Fibroblast of skin of scalp (primary cell): ENCODE results near the gene CUL2.
"Not testable (repeated sequence)": the region's sequence is repeated elsewhere in the genome, so short reads cannot be mapped to it uniquely, and the experiment has no call there.

Source experiments
- DNase-seq: peaks from one replicate; pipeline ENCODE4 v3.0.0-alpha.2; 2013

Gene CUL2

DNA sequence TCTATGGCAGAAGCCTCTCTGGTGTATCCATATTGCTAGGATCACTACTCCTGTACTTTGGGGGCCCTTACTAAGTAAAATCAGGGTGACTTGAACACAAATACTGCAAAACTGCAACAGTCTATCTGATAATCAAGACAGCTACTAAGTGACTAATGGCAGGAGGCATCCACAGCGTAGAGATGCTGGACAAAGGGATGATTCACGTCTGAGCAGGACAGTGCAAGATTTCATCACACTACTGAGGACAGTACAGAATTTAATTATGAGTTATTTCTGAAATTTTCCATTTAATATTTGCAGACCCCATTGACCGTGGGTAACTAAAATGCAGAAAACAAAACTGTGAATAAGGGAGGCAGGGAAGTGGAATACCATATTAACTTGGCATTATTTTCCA, 10.4 kb downstream of the CUL2 start:
- DNase-seq, result peak; percentile 86

DNA sequence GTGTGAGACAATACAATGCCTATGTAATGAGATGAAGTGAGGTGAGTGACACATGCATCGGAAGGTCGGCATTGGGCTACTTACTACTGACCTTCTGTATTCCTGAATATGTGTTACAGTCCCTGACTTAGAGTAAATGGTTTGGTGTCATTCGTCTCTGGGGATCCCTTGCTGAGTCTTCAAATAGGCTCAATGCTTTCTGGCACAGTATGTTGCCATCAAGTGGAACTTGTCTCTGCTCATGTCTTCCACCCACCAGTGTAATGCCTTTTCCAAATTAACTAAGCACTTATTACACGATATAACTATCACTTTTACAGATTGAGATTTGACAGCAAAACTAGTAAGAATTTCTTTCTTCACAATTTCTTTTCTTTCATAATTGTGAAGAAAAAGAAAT, 10.9 kb downstream of the CUL2 start:
- DNase-seq, result no peak

DNA sequence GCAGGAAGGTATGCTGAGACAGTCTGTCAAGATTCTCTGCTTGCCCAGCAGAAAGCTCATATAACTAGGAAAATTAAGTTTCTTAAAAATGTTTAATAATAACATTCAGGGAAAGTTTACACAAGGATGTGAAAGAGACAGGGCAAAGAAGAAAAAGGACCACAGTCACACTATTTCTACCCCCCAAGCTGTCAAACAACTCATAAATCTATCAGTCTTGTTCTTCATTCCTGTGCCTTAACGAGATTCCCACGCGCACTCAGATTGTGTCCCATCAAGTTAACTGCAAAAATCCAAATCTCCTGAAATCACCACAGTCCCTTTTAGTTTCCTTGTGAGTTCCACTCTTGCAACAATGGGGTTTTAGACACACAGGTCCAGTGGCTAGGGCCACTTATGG, 14.9 kb downstream of the CUL2 start:
- no peak for DNase-seq

DNA sequence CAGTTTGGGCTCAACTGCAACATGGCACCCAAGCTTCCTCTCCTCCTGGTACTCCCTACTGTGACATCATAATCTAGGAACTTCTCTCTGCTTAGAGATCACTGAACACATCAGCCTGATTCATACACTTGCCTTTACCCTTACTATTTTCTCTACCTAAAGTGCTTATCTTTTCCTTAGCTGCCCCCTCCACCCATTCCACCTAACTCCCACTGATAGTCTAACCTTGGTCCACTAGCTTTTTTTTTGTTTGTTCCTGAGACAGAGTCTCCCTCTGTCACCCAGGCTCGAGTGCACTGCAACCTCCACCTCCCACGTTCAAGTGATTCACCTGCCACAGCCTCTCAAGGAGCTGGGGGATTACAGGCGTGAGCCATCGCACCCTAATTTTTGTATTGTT, 15.9 kb downstream of the CUL2 start:
- no peak for DNase-seq

DNA sequence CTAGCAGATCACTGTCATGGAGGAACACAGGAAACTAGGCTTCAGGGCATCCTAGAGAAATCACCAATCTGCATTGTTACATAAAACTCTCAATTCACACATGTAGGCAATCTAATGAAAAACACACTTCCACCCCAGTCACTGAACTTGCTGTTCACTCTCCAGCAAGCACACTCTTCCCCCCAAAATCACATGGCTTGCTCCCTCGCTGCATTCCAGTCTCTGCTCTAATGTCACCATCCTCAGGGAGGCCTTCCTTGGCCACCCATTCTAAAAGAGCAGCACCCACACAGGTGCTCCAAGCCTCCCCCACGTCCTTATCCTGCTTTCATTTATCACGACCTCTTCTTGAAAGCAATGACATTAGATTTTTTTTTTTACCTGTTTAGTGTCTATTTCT, 19.6 kb downstream of the CUL2 start:
- no peak for DNase-seq

DNA sequence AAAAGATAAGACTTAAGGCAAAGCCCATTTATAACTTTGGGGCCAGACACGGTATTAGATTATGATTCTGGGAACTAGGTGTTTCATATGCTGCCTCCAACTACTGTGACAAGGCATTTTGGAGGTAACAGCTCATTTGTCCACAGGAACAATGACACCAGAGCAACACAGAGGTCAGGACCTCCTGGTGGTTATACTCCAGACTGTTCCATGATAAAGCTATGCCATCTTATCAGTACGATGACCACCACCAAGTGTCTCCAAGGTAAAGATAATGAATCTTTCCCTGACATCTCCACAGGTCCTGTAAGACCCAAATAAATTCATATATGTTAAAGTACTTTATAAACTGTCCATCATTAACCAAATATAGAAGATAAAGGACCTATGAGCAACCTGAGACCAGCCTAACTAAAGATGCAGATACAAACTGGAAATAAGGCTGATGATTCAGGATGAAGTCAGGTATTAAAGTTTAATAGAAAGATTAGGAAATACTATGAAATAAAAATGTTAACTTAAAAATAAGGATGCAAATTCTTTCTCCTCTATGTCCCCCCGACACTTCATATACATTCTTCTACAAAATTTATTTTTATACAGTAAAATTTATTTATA, 26.2 kb downstream of the CUL2 start:
- no peak for DNase-seq

DNA sequence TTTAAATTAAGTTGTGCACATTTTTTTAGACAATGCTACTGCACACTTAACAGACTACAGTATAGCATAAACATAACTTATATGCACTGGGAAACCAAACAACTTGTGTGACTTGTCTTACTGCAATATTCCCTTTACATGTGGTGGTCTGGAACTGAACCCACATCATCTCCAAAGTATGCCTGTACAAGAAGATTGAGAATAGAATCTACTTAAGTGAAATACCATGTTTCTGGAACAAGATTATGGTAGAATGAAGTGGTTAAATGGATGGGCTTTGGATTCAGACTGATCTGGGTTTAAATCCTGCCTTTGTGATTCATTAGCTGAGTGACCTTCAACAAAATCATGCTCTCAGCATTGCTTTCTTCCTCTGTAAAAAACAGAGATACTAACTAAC, 30.7 kb downstream of the CUL2 start:
- DNase-seq, result peak; percentile 31

DNA sequence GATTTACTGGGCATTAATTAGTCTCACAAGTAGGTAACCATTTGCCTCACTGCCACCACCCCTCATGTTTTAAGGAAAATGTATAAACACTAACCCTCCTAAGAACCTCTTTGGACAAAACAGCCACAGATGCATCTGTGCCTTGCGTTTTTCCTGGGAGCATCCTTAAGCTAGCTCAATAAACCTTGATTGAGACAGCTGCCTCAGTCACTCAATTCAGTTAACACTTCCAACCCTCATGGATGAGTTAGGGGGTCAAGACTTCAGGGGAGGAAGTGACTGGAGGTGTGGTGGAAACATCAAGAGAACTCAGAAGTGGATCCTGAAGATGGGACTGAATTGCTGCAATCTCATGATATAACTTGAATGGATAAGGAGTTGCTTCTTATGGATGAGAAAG, 31.5 kb downstream of the CUL2 start:
- no peak for DNase-seq

DNA sequence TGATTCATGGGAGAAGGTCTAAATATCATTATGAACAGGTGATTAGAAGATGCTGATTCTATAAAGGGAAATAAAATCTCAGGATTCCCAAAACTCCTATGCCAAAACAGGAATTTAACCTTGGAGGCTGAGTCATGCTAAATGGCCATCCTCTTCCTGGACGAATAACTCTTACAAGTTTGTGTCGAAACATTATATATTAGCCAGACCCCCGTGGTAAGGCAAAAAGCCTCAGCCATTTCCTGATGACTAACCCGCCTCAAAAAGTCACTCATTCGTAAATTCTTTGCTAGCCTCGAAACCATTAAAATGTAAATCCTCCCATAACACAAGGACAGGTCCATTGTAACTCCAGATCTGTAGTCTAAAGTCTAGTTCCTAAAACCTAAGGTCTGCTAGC, 32.0 kb downstream of the CUL2 start:
- peak; percentile 90 for DNase-seq

DNA sequence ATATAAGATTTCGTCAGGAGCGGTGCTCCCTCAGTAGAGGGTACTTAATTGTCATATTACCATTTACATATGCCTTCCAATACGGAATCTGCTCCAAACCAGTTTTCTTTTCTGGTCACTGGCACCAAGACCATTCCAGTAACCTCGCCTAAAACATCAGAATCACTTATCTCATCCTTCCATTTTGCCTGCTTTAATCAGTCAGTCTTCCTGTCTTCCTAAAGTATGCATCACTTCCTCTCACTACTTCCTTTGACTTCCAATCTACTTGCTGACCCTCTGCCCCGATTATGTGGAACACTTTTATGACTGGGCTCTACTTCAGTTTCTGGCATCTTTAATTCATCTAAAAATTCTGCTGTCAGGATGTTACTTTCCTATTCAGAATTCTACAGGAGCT, 33.5 kb downstream of the CUL2 start:
- DNase-seq, result no peak

DNA sequence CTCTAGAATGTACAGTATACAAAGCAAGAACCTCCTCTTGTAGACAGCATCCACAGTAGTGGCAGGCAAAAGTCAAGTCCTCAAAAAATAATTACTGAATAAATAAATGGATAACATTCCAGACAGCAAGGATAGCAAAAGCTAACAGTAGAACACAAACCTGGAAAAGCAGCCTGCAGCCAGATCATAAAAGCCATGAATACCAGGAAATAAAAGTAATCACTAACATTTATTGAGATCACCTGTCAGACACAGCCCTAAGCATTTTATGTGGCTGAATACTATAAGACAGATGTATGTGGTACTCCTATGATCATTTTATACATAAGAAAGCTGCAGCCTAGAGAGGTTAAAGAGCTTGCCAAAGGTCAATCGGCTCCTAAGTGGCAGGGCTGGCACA, 34.0 kb downstream of the CUL2 start:
- no peak for DNase-seq

DNA sequence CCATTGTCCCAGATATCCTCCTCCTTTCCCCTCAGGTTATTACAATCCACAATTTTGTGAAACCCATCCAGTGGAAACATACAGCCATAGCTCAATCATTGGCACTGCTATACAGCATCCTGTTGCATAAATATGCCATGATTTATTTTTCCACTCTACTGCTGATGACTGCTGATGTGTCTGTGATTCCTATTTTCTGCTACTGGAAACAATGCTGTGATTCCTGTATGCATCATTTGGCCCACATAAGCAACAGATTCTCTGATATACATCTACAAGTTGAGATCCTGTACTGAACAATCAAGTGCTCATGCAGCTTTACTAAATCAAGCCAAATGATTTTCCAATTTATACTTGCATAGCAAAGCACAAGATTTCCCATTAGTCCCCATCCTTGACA, 39.6 kb downstream of the CUL2 start:
- no peak for DNase-seq

DNA sequence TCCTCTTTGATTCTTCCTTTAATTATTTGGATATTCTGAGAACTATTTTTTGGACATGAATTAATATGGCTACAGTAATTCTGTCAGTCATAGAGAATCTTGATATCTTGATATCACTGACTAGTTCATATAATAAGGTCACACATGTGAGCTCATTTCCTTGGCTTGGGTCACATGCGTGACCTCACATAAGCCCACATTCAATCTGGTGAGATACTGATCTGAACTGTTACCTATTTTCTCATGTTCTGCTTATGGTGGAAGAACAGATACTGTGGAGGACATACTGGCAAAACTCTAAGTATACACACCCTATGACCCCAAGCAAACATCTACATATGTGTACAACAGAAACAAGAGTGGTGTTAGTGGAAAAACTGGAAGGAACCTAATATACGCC, 44.1 kb downstream of the CUL2 start:
- DNase-seq, result no peak

DNA sequence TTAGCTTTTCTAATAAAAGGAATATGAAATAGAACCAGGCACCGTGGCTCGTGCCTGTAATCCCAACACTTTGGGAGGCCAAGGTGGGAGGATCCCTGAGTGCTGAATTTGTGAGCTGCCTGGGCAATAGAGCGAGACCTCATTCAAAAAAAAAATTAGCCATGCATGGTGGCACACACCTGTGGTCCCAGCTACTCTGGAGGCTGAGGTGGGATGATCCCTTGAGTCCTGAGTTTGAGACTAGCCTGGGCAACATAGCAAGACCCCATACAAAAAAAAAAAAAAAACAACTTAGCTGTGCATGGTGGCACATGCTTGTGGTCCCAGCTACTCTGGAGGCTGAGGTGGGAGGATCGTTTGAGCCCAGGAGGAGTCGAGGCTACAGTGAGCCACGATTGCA, 44.9 kb downstream of the CUL2 start:
- DNase-seq, result not testable (repeated sequence)

DNA sequence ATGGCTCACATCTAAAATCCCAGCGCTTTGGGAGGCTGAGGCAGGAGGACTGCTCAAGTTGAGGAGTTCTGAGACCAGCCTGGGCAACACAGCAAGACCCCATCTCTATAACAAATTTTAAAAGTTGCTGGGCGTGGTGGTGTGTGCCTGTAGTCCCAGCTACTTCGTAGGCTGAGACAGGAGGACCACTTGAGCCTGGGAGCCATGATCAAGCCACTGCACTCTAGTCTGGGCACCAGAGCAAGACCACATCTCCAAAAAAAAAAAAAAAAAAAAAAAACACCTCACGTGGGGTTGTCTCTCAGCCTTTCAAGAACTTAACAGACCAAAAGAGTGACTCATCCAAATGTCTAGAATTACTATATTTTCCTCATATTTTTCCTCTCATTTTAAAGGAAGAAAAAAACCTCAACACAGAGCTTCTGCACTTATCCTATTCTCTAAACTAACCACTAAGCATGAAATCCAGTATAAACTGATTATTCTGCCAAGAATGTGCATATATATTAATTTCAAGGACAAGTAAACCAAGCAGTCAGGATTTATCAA, 46.3 kb downstream of the CUL2 start:
- peak; percentile 71 for DNase-seq

DNA sequence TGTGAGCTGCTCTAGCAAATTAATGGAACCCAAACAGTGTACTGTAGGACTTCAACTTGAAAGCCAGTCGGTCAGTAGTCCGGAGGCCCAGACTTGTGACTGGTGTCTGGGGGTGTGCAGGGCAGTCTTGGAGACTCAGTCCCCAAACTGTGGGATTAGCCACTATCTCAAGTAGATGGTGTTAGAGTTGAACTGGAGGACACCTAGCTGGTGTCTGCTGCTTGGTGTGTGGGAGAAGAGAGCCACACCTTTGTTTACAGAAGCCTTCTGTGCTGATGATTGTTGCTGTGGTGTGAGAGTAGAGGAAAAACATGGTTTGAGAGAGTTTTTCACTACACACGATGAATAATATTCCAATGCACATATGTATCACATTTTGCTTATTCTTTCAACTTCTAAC, 47.4 kb downstream of the CUL2 start:
- DNase-seq, result no peak

DNA sequence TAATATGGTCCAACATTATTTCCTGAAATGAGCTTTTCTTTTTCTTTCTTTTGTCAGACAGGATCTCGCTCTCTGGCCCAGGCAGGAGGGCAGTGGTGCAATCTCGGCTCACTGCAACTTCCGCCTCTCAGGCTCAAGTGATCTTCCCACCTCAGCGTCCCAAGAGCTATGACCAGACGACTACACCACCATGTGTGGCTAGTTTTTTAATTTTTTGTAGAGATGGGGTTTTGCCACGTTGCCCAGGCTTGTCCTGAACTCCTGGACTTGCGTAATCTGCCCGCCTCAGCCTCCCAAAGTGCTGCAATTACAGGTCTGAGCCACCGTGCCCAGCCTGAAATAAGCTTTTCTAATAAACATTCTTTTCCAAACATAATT, 48.6 kb downstream of the CUL2 start:
- DNase-seq, result peak; percentile 4

DNA sequence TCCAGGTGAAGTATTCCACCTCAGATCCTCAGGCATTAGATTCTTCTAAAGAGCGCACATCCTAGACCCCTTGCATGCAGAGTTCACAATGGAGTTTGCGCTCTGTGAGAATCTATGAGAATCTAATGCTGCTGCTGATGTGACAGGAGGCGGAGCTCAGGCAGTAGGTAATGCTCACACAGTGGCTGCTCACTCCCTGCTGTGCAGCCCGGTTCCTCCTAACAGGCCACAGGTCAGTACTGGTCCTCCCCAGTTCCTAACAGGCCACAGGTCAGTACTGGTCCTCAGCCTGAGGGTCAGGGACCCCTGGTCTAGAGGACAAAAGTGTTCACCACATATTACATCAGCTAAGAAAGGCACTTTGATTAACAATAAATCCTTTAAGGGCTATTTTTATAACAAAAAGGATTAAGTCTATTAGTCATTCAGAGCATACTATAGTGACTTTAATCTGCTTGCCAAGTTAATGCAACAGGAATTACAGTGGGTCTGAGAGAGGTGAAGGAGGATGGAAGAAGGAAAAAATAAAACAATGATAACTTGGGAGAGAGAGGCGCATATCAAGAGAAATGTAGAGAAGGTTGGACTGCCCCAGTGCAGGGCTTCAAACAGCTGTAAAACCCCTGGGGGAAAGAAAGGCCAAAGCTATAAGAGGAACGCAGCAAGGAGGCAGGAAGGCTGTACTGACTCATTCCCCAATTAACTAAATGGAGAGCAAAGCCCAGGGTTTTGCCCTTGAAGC, 49.2 kb downstream of the CUL2 start:
- DNase-seq, result peak; percentile 71

DNA sequence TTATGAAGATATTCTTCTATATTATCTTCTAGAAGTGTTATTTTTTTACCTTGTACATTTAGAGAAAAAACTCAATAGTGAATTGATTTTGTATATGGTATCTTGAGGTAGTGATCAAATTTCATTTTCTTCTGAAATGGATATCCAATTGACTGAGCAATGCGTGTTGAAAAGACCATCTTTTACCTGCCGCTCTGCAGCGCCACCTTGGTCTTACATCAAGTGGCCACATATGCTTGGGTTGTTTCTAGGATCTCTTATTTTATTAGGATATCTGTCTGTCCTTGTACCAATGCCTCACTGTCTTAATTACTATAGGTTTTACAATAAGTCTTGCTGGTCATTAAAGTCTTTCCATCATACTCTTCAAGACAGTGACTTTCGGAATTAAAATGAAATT, 53.0 kb downstream of the CUL2 start:
- DNase-seq, result no peak

DNA sequence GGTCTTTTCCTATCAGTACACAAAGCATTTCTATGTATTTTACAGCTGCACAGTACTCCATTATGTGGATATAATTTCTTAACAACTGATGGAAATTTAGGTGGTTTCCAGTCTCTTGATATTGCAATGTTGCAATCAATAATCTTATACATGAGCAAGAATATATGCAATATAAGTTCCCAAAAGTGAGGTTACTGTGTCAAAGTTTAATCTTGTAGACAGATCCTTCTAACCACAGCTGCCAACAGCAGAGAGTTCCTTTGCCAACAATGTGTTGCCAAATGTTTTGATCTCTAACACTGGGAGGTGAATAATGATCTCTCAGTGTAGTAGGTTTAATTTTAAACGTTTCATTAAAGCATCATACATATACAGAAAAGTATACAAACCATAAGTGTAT, 54.5 kb downstream of the CUL2 start:
- no peak for DNase-seq

DNA sequence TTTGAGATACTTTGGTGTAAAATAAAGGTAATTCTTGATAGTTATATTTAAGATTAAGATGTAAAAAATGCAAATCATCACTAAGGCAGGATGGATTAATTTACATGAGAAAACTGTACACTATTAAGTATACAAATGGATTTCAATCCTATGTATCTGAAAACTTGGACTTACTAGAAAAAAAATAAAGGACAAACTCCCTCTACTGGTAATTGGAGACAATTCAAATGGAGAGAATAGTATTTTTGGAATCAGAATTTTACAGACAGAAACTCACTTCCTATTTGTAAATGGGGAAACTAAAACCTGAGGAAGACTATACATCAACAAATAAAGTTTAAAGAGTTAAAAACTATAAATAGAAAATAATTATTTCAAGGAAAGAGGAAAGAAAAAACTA, 62.6 kb downstream of the CUL2 start:
- DNase-seq, result peak; percentile 34

DNA sequence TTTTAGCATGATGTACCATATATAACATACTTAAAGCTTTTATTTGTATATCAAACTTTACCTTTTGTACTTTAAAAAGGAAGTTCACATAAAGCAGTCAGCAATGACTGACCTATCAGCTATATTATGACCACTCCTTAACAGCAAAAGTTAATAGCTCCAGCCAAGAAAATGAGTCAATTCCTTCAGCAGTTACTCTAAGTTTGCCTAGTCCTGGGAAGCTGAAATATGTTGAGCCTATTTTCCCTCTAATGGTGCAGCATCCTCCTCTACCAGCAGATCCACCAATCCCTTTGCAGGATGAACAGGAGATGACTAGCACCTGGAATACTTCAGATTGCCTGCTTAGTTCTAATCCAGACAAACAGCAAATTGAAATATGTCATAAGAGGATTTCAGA, 64.2 kb downstream of the CUL2 start:
- peak; percentile 12 for DNase-seq

DNA sequence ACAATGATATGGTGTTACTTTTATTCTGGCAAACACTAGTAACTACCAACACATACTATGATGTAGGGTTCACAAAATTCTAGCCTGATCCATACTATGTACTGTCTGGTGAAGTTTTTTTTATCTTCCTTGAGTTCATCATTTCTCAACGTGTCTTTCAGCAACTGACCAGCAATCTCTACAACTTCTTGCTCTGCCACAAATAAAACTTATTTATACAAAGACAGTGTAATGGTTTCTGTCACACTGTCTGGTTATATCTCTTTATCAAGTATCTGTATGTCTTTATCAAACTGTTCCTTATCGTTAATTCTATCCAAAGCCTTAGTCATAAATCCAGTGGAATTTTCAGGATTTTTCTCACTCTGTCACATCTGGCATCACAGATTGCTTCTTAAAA, 69.7 kb downstream of the CUL2 start:
- no peak for DNase-seq
